GM12874 (cell line): ENCODE data around the gene SF3A1.

Experiments used
- TF ChIP-seq, protein P1 (sequence below): IDR thresholded peaks from 2 replicates; pipeline ENCODE4 v1.5.1; 2011; ENCODE audit warnings: low read depth, mild to moderate bottlenecking, control low read depth, low read length, moderate library complexity; ENCODE audit not compliant: insufficient read depth

The SF3A1 gene

GRCh38 chr22:30390974-30391691 lies 34.4 kb upstream of the SF3A1 start:
- TF ChIP-seq, protein P1, sequence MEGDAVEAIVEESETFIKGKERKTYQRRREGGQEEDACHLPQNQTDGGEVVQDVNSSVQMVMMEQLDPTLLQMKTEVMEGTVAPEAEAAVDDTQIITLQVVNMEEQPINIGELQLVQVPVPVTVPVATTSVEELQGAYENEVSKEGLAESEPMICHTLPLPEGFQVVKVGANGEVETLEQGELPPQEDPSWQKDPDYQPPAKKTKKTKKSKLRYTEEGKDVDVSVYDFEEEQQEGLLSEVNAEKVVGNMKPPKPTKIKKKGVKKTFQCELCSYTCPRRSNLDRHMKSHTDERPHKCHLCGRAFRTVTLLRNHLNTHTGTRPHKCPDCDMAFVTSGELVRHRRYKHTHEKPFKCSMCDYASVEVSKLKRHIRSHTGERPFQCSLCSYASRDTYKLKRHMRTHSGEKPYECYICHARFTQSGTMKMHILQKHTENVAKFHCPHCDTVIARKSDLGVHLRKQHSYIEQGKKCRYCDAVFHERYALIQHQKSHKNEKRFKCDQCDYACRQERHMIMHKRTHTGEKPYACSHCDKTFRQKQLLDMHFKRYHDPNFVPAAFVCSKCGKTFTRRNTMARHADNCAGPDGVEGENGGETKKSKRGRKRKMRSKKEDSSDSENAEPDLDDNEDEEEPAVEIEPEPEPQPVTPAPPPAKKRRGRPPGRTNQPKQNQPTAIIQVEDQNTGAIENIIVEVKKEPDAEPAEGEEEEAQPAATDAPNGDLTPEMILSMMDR: peak; percentile 88

DNA sequence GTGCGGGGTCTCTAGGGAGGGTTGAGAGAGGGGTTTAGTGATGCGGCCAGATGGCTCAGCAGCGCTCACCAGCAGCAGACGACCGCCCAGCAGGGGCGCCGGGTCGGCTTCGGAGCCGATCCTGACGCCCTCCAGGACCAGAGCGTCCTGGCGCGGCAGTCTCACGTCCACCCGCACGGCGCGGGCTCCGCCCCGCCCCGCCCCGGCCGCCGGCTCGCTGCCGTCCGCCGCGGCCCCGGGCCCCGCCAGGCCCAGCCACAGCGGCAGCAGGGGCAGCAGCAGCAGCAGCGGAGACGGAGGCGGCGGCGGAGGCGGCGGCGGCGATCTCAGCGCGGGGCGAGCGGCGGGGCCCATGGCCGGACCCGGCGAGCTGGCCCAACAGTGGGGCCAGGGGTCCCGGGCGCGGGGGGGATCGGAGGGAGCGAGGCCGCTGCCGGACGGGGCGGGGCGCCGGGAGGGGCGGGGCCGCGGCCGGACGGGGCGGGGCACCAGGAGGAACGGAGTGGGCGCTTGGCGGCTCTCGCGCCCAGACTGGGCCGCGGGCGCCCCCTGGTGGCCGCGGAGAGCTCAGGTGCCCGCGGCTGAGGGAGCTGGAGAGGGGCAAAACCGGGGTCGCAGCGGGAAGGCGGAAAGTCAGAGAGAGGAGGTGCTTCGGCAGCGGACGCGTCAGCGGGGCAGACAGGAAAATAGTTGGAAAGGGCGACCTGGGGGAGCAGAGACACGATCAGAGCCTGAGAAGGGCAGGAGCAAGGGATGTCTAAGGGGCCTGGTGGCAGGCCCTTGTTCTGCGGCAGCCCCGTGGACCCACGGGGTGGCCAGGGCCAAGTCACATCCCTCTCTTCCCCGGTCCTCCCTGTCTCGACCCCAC lies 30.5 kb upstream of the SF3A1 start, which contains the start of gene RNF215:
TSS of gene RNF215 (minus strand) at position 452 of the 868 bp plus-strand sequence. CDS start at position 354, 98 bp downstream.
- TF ChIP-seq, protein P1: peak; percentile 85

GRCh38 chr22:30386608-30386959 lies 29.9 kb upstream of the SF3A1 start:
- TF ChIP-seq, protein P1: no peak

- TF ChIP-seq, protein P1: no peak
Observed at GRCh38 chr22:30385942-30386341, 29.2 kb upstream of the SF3A1 start.

GRCh38 chr22:30383061-30383460 lies 26.4 kb upstream of the SF3A1 start:
- TF ChIP-seq, protein P1: no peak

GRCh38 chr22:30382340-30382739 lies 25.6 kb upstream of the SF3A1 start:
- TF ChIP-seq, protein P1: no peak

DNA sequence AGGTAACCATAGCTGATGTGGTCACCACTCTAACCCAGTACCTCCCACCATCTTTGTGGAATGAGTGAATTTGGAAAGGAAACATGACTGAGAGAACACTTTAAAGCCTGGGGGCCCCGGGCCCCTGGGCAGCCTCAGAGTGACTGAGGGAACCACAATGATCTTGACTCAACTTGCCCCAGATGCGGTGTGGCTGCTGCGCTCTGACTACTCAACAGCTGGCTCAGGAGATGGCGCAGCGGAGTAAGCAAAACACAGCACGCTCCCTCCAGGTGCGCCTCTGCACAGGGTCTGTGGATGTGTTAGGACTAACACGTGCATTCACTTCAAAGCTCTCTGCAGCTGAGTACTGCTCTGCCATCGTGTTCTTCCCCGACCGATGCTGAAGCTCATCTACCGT lies 24.6 kb upstream of the SF3A1 start:
- TF ChIP-seq, protein P1: no peak
